K562 (cell line): ENCODE measurements around the gene METTL24. TPM values are rescaled to one million over a fixed set of nuclear protein-coding genes. Genes with fewer than 3 reads are reported as not detected.

Experiments
- ATAC-seq: fragments of 200-7000 bp; cut with Tn5 transposase; 3 replicates; pipeline ENCODE4 v1.9.1; 2020; ENCODE audit warnings: moderate library complexity
- BruUV-seq: library from RNA; stranded (reverse); fragments of 400-500 nt; replicated peaks from 2 replicates; lab custom pipeline; 2021; lab: Mats Ljungman, UMichigan
- CTCF ChIA-PET: fragments of 300-600 bp; formaldehyde crosslinking; extraction: SDS; loops from one replicate; lab custom pipeline; 2021; ENCODE audit warnings: low intra/inter-chr PET ratio; lab: Yijun Ruan, JAX
- POLR2A ChIA-PET: fragments of 300-600, 350-650 bp; sonication (Branson Sonifier 250); formaldehyde crosslinking; extraction: SDS; loops from one replicate; lab custom pipeline; 2021; ENCODE audit warnings: antibody characterized with exemption, inconsistent platforms; lab: Yijun Ruan, JAX
- DNase-seq, 4 experiments: peaks; one replicate each; pipeline versions ENCODE4 v3.0.0 to v3.0.0-alpha.2; 2011 to 2018; ENCODE audit warnings: low spot score in 3 of 4, mixed read lengths in 3 of 4; ENCODE audit errors: extremely low read depth in 1 of 4
- FAIRE-seq: peaks from 2 replicates; lab custom pipeline; 2011; peaks lifted over from hg19 to GRCh38; lab: Jason Lieb, UNC
- H2AFZ ChIP-seq: 2 replicates; pipeline ENCODE4 v1.6.0; 2011; ENCODE audit warnings: low read depth, low read length, control low read depth, inconsistent platforms
- H3K27ac ChIP-seq: fragments of 200-600 bp; 3 replicates; pipeline ENCODE4 v1.8.0; 2011; ENCODE audit warnings: low read depth, mild to moderate bottlenecking, control low read depth, inconsistent platforms, low read length, moderate library complexity, mixed read lengths; ENCODE audit errors: extremely low read depth
- H3K27me3 ChIP-seq, 2 experiments: fragments of 300-600 bp in 1 of 2; 2 replicates in 1 of 2; 3 replicates in 1 of 2; pipeline versions ENCODE4 v1.6.0 to v1.8.0; 2011; ENCODE audit warnings: inconsistent platforms in 2 of 2, low read length in 2 of 2, mild to moderate bottlenecking in 1 of 2, mixed read lengths in 1 of 2, moderate library complexity in 1 of 2; ENCODE audit not compliant: control insufficient read depth in 2 of 2, insufficient read depth in 2 of 2
- H3K36me3 ChIP-seq: fragments of 300-600 bp; 3 replicates; pipeline ENCODE4 v1.8.0; 2011; ENCODE audit warnings: mild to moderate bottlenecking, low read length, inconsistent platforms; ENCODE audit not compliant: control insufficient read depth, insufficient read depth
- H3K4me1 ChIP-seq, 2 experiments: fragments of 200-600 bp in 1 of 2; replicated peaks in 1 of 2; 2 replicates in 1 of 2; 3 replicates in 1 of 2; pipeline versions ENCODE4 v1.5.1 to v1.8.0; 2011; ENCODE audit warnings: inconsistent platforms in 2 of 2, low read length in 2 of 2, mild to moderate bottlenecking in 1 of 2, mixed read lengths in 1 of 2, moderate library complexity in 1 of 2; ENCODE audit not compliant: control insufficient read depth in 2 of 2, insufficient read depth in 2 of 2
- H3K4me2 ChIP-seq: 2 replicates; pipeline ENCODE4 v1.6.1; 2011; ENCODE audit warnings: low read length, control low read depth, inconsistent platforms, mixed read lengths; ENCODE audit not compliant: insufficient read depth
- H3K4me3 ChIP-seq: fragments of 200-600 bp; sonication (generic), shearing (Covaris generic); 2 replicates; pipeline ENCODE4 v1.5.1; 2016; ENCODE audit warnings: control low read depth, inconsistent platforms
- H3K79me2 ChIP-seq: fragments of 200-600 bp; 3 replicates; pipeline ENCODE4 v1.8.0; 2011; ENCODE audit warnings: low read length, inconsistent platforms; ENCODE audit not compliant: control insufficient read depth, insufficient read depth
- H3K9ac ChIP-seq, 2 experiments: 2 replicates each; pipeline versions ENCODE4 v1.6.0 to v1.6.1; 2011; ENCODE audit warnings: low read depth in 2 of 2, low read length in 2 of 2, control low read depth in 1 of 2, inconsistent platforms in 1 of 2, mild to moderate bottlenecking in 1 of 2, mixed read lengths in 1 of 2; ENCODE audit not compliant: insufficient read depth in 1 of 2
- H3K9me1 ChIP-seq: one replicate; pipeline ENCODE4 v1.6.0; 2011; ENCODE audit warnings: inconsistent platforms, mild to moderate bottlenecking, low read length, moderate library complexity; ENCODE audit not compliant: control insufficient read depth, insufficient read depth
- H3K9me3 ChIP-seq: replicated peaks from 2 replicates; pipeline ENCODE4 v1.5.1; 2011; ENCODE audit warnings: low read depth, low read length, inconsistent platforms; ENCODE audit not compliant: control insufficient read depth, insufficient read depth
- H4K20me1 ChIP-seq: replicated peaks from 2 replicates; pipeline ENCODE4 v1.6.1; 2011; ENCODE audit warnings: low read length, inconsistent platforms, mixed read lengths; ENCODE audit not compliant: control insufficient read depth, insufficient read depth
- EZH2 ChIP-seq: IDR thresholded peaks from 2 replicates; pipeline ENCODE4 v1.6.1; 2012; ENCODE audit warnings: low read depth, mild to moderate bottlenecking, inconsistent platforms, low read length, borderline replicate concordance
- PYGO2 ChIP-seq: fragments of 450-650 bp; IDR thresholded peaks from 2 replicates; pipeline ENCODE4 v1.6.1; 2016; ENCODE audit warnings: mild to moderate bottlenecking, missing genetic modification characterization, moderate library complexity, missing compliant biosample characterization
- TRIM28 ChIP-seq: fragments of 450-650 bp; IDR thresholded peaks from 2 replicates; pipeline ENCODE4 v1.6.1; 2017
- ZFX ChIP-seq: sonication (generic); formaldehyde crosslinking; IDR thresholded peaks from 2 replicates; pipeline ENCODE4 v1.8.0; 2022; ENCODE audit warnings: mild to moderate bottlenecking, missing genetic modification reagents, moderate library complexity
- WGBS: fragments of 100-300 bp; shearing (Covaris generic); methylation state at CpG from one replicate; pipeline ENCODE4 v1.1.6; 2016; ENCODE audit warnings: low coverage, mixed read lengths; ENCODE audit not compliant: insufficient coverage; ENCODE audit errors: missing lambda C conversion rate; 5-methylcytosine and 5-hydroxymethylcytosine counted together
- in situ Hi-C: fragments of 300-500 bp; cut with MboI; formaldehyde crosslinking; loops from 4 replicates; pipeline ENCODE4 v1.15.0; 2018; ENCODE audit warnings: inconsistent platforms, mixed read lengths
- intact Hi-C: fragments of 100-400 bp; cut with micrococcal nuclease; formaldehyde crosslinking; loops from 2 replicates; pipeline ENCODE4 v1.14.2; 2022
- polyA plus RNA-seq, 8 experiments: library from polyadenylated mRNA; depleted of rRNA in 4 of 8; stranded (reverse) in 5 of 8; unstranded in 3 of 8; fragments of >200 nt; fragmentation: Nextera tagmentation in 2 of 8; fragmentation: Illumina TruSeq in 1 of 8; extraction: Ambion mirVana in 2 of 8; extraction: Trizol in 1 of 8; gene quantifications; 2 replicates each; pipeline versions ENCODE4 v1.2.1 to v1.2.3, GENCODE V29; 2011 to 2014; ENCODE audit warnings: inconsistent platforms in 1 of 8, missing spikeins in 1 of 8
- total RNA-seq, 7 experiments: library from RNA; depleted of rRNA in 6 of 7; stranded (reverse); fragments of >200 nt in 6 of 7; fragmentation: Illumina TruSeq in 2 of 7; extraction: Trizol in 2 of 7; gene quantifications; 2 replicates each; pipeline versions ENCODE4 v1.2.1 to v1.2.3, GENCODE V29; 2011 to 2021; ENCODE audit warnings: low replicate concordance in 1 of 7
- TF ChIP-seq, protein P1 (sequence below), 3 experiments: fragments of 200-800 bp in 1 of 3; sonication (Bioruptor generic) in 1 of 3; sonication (generic) in 1 of 3; formaldehyde crosslinking in 1 of 3; IDR thresholded peaks; 2 replicates each; pipeline versions ENCODE4 v1.6.1 to v1.8.0; 2016 to 2022; ENCODE audit warnings: mild to moderate bottlenecking in 2 of 3, missing compliant biosample characterization in 2 of 3, missing genetic modification characterization in 2 of 3, missing genetic modification reagents in 1 of 3
- TF ChIP-seq, protein P2 (sequence below): sonication (generic); formaldehyde crosslinking; IDR thresholded peaks from 2 replicates; pipeline ENCODE4 v1.9.0; 2022; ENCODE audit warnings: mild to moderate bottlenecking, missing genetic modification reagents
- TF ChIP-seq, protein P3 (sequence below), 2 experiments: fragments of 450-650 bp in 1 of 2; IDR thresholded peaks; 2 replicates each; pipeline ENCODE4 v1.6.1; 2011 to 2017; ENCODE audit warnings: low read depth in 2 of 2, antibody characterized with exemption in 1 of 2, borderline replicate concordance in 1 of 2, low read length in 1 of 2, mild to moderate bottlenecking in 1 of 2, mixed read lengths in 1 of 2; ENCODE audit not compliant: control insufficient read depth in 1 of 2

The METTL24 gene
- total and polyA plus RNA-seq, 9 of the 15 experiments (the other 6 are each of a cell fraction or from before 2014, with no cell fraction given), result not detected

DNA sequence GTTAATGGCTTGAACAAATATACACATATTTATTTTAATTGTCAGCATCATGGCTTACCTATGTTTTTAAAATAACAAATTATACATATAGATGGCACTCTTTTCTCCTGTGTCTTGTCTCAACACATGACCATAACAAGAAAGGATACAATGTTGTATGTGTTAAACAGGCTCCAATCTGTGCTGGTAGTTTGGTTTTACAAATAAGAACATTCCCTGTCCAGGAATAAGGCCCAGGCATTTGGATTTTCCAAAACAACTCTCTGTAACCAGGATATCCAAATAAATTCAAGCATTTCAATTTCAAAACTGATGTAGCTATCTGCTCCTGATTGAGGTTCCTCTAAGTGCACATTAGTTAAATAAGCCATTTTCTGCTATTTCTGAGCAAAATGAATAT lies 17.1 kb downstream of the METTL24 start:
- ATAC-seq (no peak), DNase-seq (no peak)
- no peaks in the 10 kb centered on the region for H3K4me1 ChIP-seq
- in situ Hi-C loops, result no loop called here
- H4K20me1 ChIP-seq, result no peaks in the 10 kb centered on the region
- H3K36me3 ChIP-seq, result no peaks in the 10 kb centered on the region
- TF ChIP-seq, protein P1, sequence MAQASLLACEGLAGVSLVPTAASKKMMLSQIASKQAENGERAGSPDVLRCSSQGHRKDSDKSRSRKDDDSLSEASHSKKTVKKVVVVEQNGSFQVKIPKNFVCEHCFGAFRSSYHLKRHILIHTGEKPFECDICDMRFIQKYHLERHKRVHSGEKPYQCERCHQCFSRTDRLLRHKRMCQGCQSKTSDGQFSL (CRISPR knock-in tag; IDR thresholded peaks at IDR 0.05), result no peak
- TF ChIP-seq, protein P1 (tag; IDR thresholded peaks at IDR 0.05), result no peak
- no peak for TF ChIP-seq ZFX (CRISPR knock-in tag)
- no peak for TF ChIP-seq PYGO2 (tag)
- no peak for TF ChIP-seq TRIM28
- TF ChIP-seq, all 486 proteins: peak for 0
- Histone ChIP-seq H3K27ac (no peak overlapping the region), H3K4me2 (no peak overlapping the region), H3K9me1 (no peaks in the 10 kb centered on the region), H3K27me3 (no peaks in the 10 kb centered on the region; a peak in 1 of 5 replicates), H3K4me3 (no peak overlapping the region), H2AFZ (no peak overlapping the region), H3K9me3 (no peaks in the 10 kb centered on the region), H3K9ac (no peak overlapping the region), H3K79me2 (no peaks in the 10 kb centered on the region)
- intact Hi-C loops, result no loop called here
- ChIA-PET POLR2A (no interaction called here), CTCF (no interaction called here)
- no TSS peak for BruUV-seq
- FAIRE-seq, result no peak

DNA sequence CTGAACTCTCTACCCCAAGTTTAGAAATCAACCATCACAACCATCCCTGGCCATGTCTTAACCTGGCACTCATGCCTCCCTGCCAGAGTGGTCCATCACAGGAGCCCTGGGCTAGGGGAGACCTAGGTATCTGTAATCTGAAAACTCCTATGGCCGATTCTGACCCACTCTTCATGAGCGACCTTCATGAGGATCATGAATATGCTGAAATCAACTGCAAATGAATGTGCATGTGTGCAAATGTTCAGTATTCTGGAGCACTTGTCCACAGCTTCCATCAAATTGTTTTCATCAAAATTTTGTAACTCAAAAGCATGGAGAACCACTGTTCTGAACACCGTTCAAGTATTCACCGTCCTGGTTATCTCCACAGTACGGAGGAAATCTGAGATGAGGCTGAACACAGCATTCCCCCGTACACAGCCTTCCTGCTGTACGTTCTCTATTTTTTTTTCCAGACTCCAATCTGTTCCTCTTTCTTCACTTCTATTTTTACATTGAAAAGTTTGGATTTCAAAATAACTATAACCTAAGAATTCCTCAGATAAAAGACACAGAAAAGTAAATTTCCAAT lies 17.7 kb downstream of the METTL24 start:
- no peak for FAIRE-seq
- intact Hi-C loops, result no loop called here
- no peak overlapping the region for H3K4me2 ChIP-seq
- no peaks in the 10 kb centered on the region for H3K79me2 ChIP-seq
- H3K9me1 ChIP-seq, result no peaks in the 10 kb centered on the region
- DNase-seq, result no peak
- no peak overlapping the region for H3K27ac ChIP-seq
- POLR2A ChIA-PET, result no interaction called here
- no peak overlapping the region for H3K4me3 ChIP-seq
- ATAC-seq, result no peak
- WGBS, result 1% methylated on average over 7 of the region's 7 CpGs
- no peaks in the 10 kb centered on the region for H4K20me1 ChIP-seq
- H3K4me1 ChIP-seq, result no peaks in the 10 kb centered on the region
- H3K9ac ChIP-seq, result no peak overlapping the region
- H3K9me3 ChIP-seq, result no peaks in the 10 kb centered on the region
- CTCF ChIA-PET, result no interaction called here
- no TSS peak for BruUV-seq
- no peaks in the 10 kb centered on the region for H3K36me3 ChIP-seq
- in situ Hi-C loops, result no loop called here
- H2AFZ ChIP-seq, result no peak overlapping the region
- H3K27me3 ChIP-seq, result no peaks in the 10 kb centered on the region
- TF ChIP-seq, protein P2, sequence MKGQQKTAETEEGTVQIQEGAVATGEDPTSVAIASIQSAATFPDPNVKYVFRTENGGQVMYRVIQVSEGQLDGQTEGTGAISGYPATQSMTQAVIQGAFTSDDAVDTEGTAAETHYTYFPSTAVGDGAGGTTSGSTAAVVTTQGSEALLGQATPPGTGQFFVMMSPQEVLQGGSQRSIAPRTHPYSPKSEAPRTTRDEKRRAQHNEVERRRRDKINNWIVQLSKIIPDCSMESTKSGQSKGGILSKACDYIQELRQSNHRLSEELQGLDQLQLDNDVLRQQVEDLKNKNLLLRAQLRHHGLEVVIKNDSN, result no peak
- no peak for TF ChIP-seq EZH2
- TF ChIP-seq, protein P3, sequence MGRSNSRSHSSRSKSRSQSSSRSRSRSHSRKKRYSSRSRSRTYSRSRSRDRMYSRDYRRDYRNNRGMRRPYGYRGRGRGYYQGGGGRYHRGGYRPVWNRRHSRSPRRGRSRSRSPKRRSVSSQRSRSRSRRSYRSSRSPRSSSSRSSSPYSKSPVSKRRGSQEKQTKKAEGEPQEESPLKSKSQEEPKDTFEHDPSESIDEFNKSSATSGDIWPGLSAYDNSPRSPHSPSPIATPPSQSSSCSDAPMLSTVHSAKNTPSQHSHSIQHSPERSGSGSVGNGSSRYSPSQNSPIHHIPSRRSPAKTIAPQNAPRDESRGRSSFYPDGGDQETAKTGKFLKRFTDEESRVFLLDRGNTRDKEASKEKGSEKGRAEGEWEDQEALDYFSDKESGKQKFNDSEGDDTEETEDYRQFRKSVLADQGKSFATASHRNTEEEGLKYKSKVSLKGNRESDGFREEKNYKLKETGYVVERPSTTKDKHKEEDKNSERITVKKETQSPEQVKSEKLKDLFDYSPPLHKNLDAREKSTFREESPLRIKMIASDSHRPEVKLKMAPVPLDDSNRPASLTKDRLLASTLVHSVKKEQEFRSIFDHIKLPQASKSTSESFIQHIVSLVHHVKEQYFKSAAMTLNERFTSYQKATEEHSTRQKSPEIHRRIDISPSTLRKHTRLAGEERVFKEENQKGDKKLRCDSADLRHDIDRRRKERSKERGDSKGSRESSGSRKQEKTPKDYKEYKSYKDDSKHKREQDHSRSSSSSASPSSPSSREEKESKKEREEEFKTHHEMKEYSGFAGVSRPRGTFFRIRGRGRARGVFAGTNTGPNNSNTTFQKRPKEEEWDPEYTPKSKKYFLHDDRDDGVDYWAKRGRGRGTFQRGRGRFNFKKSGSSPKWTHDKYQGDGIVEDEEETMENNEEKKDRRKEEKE (IDR thresholded peaks at IDR 0.05; ENCODE audit: borderline replicate concordance in 1 of 2, control insufficient read depth in 1 of 2, low read depth in 2 of 2, low read length in 1 of 2), result no peak
